ENCODE measurements around the gene CETP.
A peak's percentile ranks its signal among the peaks of the same experiment; 100 is the strongest.
"Not testable (repeated sequence)": the region's sequence is repeated elsewhere in the genome, so short reads cannot be mapped to it uniquely, and the experiment has no call there.

Gene CETP

DNA sequence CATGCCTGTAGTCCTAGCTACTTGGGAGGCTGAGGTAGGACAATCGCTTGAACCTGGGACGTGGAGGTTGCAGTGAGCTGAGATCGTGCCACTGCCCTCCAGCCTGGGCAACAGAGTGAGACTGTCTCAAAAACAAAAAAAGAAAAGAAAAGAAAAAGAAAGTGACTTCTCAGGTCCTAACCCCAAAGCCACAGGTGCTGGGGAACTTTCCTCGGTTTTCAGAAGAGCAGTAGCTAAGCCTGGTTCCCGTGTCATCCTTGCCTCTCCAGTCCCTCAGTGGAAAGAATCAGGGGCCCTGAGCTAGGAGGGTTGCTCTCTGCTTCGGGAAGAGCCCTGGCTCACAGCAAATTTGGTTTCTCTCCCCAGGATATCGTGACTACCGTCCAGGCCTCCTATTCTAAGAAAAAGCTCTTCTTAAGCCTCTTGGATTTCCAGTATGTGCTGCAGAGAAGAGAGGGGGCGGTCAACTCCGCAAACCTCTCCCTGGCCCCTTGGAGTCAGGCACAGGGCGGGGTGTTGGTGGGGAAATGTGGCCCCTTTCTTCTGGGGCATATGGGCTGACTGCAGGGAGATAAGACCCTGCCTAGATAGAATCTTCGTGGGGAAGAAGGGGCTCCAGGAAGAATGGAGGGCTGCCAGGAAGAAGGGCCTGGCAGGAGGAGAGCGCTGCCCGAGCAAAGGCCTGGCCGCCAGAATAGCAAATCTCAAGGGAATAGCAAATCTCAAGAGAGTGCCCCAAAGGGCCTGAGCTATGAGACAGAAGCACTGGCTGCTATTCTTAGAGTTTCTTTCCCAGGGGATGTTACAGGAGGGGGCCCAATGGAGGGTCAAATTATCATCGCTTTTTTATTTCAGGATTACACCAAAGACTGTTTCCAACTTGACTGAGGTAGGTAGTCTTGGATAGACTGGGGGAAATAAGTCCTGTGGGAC, 19.3 kb downstream of the CETP start:
- no peak for DNase-seq (ENCODE audit: low read depth in 2 of 2, low spot score in 1 of 2)

DNA sequence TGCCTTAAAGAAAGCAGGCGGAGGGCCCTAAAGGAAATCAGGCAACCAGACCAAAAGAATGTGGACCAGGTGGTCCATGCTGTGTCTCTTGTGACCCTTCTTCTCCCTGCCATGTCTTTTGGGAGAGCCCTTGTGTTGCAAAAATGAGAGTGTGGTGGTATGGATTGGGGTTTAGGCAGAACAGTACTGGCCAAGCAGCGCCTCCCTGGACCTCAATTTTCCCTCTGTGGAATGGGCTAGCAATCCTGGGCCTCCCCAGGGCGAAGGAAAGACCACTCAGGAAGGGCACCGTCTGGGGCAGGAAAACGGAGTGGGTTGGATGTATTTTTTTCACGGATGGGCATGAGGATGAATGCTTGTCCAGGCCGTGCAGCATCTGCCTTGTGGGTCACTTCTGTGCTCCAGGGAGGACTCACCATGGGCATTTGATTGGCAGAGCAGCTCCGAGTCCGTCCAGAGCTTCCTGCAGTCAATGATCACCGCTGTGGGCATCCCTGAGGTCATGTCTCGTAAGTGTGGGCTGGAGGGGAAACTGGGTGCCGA, 20.1 kb downstream of the CETP start:
- DNase-seq (ENCODE audit: low read depth in 2 of 2, low spot score in 1 of 2) = no peak

DNA sequence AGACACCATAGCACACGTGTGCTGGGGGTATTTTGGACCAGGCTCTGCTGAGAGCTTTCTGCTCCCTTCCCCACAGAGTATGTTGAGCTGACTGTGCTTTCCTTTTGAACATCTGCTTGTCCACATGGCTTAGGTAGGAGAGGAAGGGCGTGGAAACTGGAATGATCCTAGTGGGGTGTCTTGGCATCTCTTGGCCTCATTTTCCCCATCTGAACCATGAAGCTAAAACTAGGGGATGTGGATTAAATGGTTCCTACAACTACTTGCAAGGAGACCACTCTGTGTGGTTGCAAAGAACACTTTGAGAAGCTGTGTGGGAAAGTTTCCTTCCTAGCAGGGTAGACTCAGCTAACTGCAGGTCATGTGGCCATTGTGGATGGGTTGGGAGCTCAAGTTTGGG, 20.9 kb downstream of the CETP start:
- no peak for DNase-seq (ENCODE audit: low read depth in 2 of 2, low spot score in 1 of 2)

DNA sequence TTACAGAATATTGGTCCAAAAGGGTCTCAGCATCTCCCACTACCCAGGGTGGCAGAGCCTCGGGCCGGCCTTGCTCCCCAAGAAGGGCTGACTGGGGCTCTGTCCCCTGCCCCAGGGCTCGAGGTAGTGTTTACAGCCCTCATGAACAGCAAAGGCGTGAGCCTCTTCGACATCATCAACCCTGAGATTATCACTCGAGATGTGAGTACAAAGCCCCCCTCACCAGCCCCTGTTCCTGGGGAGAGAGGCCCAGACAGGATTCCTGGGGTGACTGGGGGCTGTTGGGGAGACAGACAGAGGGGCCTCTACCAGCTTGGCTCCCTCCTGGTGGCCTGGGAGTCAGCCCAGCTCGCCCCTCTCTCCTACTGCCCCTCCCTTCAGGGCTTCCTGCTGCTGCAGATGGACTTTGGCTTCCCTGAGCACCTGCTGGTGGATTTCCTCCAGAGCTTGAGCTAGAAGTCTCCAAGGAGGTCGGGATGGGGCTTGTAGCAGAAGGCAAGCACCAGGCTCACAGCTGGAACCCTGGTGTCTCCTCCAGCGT, 21.5 kb downstream of the CETP start:
- no peak for DNase-seq (ENCODE audit: low read depth in 2 of 2, low spot score in 1 of 2)

DNA sequence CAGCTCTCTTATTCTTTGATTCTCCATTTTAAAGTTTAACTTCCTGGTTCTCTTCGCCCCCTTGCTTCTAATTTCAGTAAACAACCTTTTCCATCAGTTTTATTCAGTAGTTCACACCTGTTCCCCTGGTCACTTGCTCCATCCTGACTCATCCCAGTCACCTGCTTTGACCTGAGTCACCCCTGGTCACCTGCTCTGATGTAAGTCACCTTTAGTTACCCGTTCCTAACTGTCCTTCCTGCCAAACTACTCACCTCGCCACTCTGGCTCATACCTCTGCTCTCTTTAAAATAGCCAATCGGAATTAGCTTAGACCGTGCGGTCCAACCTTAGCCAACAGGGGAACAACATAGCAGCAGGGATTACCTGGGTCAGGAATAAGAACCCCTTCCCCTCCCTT, 22.9 kb downstream of the CETP start:
- no peak for DNase-seq (ENCODE audit: low read depth in 2 of 2, low spot score in 1 of 2)

DNA sequence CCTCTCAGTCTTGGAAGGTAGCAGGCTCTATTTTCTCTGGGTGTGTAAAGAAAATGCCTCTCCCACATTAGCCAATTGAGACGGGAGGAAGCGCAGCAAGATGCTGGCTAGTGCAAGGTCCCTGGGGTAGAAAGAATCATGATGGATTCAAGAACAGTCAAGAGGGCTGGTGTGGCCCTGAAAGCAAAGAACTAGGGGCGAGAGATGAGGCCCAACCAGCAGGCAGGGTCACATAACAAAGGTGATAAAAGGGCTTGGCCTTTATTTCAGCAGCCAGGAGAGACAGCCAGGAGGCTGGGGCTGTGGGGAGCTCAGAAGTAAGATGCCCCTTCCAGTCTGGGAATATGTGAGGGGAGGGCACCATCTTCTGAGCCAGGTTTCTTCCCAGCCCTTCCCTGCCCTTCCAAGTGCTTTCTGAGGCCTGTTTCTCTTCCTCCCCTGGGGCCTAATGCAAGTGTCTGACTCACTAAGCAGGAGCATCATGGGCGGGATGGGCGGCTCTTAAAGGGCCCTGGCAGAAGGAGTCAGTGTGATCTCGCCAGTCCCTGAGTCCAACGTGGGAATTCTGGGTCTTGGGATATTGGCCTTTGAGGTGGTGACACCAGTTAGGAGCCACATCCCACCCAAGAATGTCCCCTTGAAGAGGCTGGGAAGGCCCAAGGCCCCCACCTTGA, 23.7 kb downstream of the CETP start:
- no peak for DNase-seq (ENCODE audit: low read depth in 2 of 2, low spot score in 1 of 2)

DNA sequence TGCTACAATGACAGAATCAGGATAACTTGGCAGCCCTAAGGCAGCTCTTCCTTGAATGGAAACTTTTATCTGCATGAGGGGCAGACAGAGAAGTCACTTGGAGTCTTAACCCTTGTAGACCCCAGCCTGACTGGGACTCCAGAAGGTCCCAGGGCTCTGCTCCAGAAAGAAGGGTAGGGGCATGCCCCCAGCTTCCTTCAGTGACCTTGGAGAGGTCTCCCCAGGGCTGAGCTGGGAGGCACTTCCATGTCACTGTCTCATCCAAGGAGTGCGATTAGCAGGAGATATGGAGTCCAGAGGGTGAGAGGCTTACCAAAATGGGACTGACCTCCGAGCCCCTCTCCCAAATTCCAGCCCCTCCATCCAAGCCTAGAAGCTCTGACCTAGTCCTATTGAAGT, 24.2 kb downstream of the CETP start:
- DNase-seq (ENCODE audit: low read depth in 2 of 2, low spot score in 1 of 2) = no peak

DNA sequence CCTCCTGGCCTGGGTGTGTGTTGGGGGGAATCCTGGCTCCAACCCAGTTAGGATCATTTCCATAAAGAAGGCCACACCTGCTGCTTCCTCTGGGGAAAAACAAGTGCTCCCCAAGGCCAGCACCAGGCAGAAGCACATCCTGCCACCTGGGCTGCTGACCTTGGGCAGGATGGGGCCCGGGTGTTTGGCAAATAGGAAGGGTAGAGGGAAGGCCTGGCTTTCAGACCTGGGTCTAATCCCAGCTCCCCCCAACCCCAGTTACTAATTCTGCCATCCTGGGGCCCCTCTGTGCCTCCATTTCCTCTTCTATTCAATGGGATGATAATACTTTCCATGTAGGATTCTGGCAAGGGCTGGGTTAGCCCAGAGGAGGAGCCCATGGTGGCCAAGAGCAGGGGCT, 24.6 kb downstream of the CETP start:
- no peak for DNase-seq (ENCODE audit: low read depth in 2 of 2, low spot score in 1 of 2)

DNA sequence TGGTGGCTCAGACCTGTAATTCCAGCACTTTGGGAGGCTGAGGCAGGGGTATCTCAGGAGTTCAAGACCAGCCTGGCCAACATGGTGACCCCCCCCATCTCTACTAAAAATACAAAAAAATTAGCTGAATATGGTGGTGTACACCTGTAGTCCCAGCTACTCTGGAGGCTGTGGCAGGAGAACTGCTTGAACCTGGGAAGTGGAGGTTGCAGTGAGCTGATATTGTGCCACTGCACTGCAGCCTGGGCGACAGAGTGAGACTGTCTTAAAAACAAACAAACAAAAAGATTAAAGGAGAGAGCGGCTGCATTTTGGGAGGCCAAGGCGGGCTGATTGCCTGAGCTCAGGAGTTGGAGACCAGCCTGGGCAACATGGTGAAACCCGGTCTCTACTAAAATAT, 25.2 kb downstream of the CETP start:
- DNase-seq (ENCODE audit: low read depth in 2 of 2, low spot score in 1 of 2) = not testable (repeated sequence)

DNA sequence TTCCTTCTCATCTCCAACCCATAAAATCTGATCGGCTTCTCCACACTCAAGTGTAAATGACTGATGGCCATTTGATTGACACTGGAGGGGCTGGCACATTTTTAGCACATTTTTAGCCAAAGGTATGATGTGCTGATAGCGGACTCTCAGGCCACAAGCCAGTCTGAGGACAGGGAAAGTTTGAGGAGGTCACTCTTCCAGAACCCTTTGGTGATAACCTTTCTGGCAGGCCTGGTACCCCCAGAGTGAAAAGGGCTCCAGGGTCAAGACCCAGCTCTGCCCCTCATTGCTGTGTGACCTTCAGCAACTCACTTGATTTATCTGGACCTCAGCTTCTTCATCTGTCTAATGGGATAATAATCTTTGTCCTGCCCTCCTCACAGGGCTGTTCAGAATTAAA, 25.9 kb downstream of the CETP start:
- no peak for DNase-seq (ENCODE audit: low read depth in 2 of 2, low spot score in 1 of 2)

DNA sequence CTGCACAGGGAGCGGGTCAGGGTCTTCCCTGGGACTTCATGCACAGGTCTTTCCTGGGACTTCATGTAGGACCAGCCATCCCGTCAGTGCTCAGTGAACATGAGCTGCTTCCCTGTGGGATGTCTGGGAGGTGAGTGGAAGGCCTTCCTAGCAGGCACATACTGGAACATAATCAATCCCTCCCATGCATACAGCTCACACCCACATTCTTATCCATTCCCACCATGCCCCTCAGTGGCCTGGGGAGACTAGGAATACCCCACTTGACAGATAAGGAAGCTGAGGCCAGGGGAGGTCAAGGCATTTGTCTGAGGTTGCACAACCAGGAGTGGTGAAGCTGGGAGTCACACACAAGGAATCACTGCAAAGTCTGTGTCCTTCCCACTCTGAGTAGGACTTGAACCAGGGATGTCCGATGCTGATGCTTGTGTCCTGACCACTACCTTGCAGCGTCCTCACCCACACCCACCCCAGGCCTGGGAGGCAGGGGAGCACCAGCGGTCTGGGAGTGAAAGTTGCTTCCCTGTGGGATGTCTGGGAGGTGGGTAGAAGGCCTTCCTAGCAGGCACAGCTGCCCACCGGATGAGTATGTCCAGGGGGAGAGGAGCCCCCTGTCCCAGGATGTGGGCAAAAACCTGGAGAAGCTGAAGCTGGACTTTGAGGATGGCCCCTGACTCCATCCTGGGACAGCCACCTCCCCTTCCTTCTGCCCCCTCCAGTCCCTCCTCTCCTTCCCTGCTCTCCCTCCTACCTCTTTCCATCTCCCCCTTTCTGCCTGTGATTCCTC, 26.6 kb downstream of the CETP start:
- DNase-seq (ENCODE audit: low read depth in 2 of 2, low spot score in 1 of 2) = no peak

DNA sequence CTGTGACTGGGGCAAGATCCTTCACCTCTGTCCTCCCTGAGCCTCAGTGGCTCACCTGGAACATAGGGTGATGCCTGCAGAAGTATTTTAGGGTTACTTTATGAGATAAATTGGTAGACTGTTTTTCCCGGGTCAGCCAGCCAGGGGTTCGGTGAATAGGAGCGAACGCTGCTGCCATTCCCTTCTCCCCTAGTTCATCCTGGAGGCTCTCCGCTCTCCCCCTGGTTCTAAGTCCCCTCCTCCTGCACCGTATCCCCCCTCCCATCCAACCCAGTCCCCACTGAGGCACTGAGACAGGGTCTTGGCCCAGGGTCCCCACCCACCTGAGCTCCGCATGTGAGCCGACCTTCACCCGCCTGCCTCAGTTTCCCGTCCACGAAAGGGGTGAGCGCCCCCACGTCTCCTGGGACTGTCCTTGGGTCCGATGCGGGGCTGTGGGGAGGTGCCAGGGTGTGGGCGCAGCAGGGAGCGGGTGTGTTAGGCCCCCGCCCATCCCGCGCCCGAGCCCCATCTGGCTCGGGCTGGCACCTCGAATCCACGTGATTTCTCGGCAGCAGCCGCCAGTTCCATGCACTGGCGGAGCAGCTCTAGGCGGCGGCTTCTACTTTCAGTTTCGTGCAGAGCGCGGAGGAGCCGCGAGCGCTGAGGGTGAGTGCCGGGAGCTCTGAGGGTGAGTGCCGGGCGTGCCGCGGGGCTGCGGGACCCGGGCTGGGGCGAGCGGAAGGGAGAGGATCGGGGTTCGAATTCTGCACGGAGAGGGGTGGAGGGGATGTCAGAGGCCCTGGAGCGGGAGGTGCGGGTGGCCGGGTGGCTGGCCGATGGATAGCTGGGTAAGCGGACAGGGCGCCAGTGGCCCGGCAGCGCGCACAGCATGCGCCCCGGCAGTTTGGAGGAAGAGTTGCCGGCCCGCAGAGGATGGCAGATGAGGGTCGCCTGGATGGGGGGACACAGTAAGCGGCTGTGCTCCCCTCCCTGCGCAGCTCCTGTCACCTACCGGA, 27.5 kb downstream of the CETP start, which contains the start of gene NLRC5:
Gene NLRC5, plus strand, starts transcription at position 610 of the 998 bp plus-strand sequence. CDS start 31,156 bp downstream, outside the sequence.
- peak; percentile 88 to 92 for DNase-seq (ENCODE audit: low read depth in 2 of 2, low spot score in 1 of 2)

DNA sequence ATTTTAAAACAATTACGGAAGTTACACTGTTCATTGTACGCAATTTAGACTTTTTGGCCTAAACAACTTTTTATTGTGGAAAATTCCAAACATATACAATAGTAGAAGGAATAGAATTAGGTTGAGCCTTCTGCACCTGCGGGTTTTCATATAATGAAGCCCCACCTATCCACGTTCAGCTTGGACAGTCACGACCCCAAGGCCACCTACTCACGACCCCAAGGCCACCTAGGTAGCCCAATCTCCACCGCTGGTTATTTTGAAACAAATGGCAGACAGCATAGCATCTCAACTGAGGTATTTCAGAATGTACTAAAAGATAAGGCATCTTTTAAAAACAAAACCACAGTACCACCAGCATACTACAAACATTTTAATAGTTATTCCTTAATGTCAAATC, 28.2 kb downstream of the CETP start:
- no peak for DNase-seq (ENCODE audit: low read depth in 2 of 2, low spot score in 1 of 2)

DNA sequence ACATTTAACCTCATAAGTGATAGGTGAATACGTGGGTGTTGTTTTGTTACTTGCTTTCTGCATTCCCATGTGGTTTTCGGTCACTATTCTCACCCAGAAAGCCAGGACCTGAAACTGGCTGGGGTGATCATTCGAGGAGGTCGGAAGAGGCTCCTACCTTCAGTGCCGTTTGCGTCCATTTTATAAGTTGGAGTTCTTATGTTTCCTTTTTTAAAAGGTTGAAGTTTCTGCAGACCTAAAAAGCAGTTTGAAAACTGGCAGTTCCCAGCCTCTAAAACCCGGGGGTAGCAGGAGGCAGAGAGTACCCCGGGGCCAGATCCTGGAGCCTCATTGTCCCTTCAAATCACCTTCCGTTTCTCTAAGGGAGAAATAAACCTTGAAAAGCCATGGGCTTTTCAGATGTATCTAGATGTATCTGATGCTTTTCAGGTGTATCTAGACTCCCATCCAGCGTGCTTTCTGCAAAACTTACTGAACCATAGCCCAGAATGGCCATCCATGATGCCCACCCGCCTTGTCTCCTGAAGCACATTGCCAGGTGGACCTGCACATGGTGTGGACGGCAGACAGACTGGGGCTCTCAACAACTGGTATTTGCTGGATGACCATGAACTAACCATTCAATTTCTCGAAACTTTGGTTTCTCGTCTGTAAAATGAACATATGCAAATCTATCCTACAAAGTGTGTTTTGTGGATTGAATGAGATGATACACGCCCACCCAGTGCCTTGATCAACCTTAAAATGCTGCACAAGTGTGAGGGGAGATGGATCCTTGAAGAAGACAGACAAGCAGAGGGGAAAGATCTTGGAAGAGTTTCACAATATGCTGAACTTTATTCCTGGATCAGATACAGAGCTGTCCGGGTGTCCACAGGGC, 28.9 kb downstream of the CETP start:
- DNase-seq (ENCODE audit: low read depth in 2 of 2, low spot score in 1 of 2) = no peak

DNA sequence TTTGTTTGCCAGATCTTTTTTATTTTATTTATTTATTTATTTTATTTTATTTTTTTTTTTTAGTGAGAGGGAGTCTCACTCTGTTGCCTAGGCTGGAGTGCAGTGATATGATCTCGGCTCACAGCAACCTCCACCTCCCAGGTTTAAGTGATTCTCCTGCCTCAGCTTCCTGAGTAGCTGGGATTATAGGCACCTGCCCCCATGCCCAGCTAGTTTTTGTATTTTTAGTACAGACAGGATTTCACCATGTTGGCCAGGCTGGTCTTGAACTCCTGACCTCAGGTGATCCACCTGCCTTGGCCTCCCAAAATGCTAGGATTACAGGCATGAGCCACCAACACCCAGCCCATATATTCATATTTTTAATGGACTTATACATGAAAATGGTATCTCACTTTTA, 30.7 kb downstream of the CETP start:
- not testable (repeated sequence) for DNase-seq (ENCODE audit: low read depth in 2 of 2, low spot score in 1 of 2)

DNA sequence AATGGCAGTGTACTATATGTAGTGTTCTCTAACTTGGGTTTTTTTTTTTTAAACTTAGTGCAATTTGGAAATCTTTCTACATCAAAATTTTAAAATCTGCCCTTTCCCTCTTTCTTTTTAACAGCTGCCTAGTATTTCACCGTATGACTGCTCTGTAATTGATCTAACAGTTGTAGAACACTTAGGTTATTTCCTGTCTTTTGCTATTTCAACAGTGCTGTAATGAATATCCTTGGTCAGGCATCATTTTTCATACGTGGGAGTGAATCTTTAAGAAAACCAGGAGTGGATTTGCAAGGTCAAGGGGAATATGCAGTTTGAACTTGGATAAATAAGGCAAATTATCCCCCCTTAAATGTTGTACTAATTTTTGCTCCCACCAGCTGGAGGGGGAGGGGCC, 31.5 kb downstream of the CETP start:
- DNase-seq (ENCODE audit: low read depth in 2 of 2, low spot score in 1 of 2) = no peak

DNA sequence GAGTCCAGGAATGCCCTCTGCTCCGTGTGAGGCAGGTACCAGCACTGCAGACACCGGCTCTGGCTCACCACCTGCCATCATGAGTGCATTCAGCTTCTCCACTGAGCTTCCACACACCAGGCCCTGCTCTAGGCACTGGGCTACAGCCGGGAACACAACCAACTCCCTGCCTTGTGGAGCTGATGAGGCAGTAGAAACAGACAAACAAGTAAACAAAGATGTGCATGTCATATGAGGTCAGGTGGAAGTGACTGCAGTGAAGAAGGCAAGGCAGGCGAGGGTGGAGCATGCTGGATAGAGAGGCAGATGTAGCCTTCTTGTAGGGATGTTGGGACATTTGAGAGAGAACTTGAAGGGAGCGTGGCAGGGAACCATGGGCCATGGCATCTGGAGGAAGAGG, 32.6 kb downstream of the CETP start:
- no peak for DNase-seq (ENCODE audit: low read depth in 2 of 2, low spot score in 1 of 2)

DNA sequence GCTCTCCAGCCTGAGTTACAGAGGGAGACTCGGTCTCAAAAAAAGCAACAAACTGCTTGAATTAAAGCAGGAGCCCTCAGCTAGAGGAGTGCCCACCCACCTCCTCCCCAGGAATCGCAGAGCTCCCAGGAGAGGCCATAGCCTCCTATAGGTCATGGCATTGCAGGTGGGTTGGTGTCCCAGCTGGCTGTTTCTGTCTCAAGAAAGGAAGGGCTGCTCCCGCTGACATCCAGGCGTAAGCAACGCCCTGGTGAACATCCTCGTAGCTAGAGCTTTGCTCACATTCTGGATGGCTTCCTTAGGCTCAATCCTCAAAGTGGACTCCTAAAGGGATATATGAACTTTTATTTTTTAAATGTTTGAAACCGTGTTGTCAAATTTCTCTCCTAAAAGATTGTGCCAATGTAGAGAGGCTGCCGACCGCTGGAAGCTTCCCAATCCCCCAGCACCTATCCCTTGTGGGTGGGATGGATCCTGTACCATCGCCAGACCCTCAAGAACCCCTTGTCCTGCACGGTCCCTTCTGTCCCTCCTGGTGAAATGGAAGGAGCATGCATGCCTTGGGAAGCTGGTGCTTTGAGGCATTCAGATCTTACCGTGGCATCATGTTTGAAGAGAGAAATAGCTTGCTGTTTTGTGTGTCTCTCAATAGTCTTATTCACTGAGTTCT, 33.5 kb downstream of the CETP start:
- DNase-seq (ENCODE audit: low read depth in 2 of 2, low spot score in 1 of 2) = no peak

Measured in stimulated activated CD8-positive, alpha-beta memory T cell treated with anti-CD3 and anti-CD28 coated beads, Interleukin-4, amount 100 ng/mL, for 4 hours (primary cell).